ENCODE measurements around the gene GUCD1. TPM values are rescaled to one million over a fixed set of nuclear protein-coding genes. Genes with fewer than 3 reads are reported as not detected.

The GUCD1 gene
- total RNA-seq, 1 experiment from 2014 or later, result 48.7 TPM

DNA sequence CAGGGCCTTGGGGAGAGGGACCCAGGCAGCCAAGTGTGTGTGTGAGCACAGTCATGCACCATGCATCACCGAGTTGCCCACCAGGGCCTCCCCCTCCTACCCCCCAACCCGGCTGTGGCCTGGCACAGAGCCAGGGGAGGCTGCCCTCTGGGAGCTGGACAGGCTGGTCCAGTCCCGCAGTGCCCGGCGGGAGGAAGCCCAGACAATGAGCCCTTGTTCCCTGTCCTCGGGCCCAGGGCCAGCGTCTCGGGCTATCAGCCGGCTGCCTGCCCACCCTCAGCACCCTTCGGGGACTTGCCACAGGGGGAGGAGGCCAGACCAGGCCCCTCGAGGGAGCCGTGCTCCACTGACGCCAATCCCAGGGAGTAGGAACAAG is 33.4 kb upstream of the GUCD1 start:
- Histone ChIP-seq H3K79me2 (ENCODE audit: insufficient read depth, low read length) (no peaks in the 10 kb centered on the region), H3K36me3 (ENCODE audit: control insufficient read depth in 1 of 2, insufficient read depth in 2 of 2, low read length in 2 of 2) (no peaks in the 10 kb centered on the region), H3K27ac (ENCODE audit: low read depth, low read length) (no peak overlapping the region), H3K9me2 (ENCODE audit: insufficient read depth) (no peaks in the 10 kb centered on the region), H4K20me1 (ENCODE audit: insufficient read depth) (no peaks in the 10 kb centered on the region), H3K9me3 (ENCODE audit: control insufficient read depth in 1 of 2, insufficient read depth in 1 of 2, low read depth in 1 of 2, low read length in 2 of 2) (no peaks in the 10 kb centered on the region), H3K4me3 (replicated peaks in 1 of 2; ENCODE audit: low read depth in 1 of 2, low read length in 2 of 2) (no peak overlapping the region), H3K9ac (ENCODE audit: low read length) (no peak overlapping the region), H3K4me1 (ENCODE audit: control insufficient read depth in 1 of 2, insufficient read depth in 2 of 2, low read length in 2 of 2) (peaks cover 3 to 12% of the 10 kb centered on the region in 2 experiments), H3K4me2 (ENCODE audit: low read length) (no peak overlapping the region), H3K27me3 (ENCODE audit: insufficient read depth, low read length) (no peaks in the 10 kb centered on the region), H2AFZ (ENCODE audit: low read depth, low read length, poor library complexity, severe bottlenecking) (no peak overlapping the region)
- DNase-seq (ENCODE audit: low read depth, low spot score) (no peak), ATAC-seq (no peak)
- POLR2A ChIA-PET, result no interaction called here
- RAD21 ChIA-PET (ENCODE audit: low non-redundant PET in 1 of 2, low total read pairs in 2 of 2, uncharacterized antibody in 2 of 2, unreplicated experiment in 2 of 2), result no interaction called here
- no TSS peak for BruUV-seq (replicated peaks)
- intact Hi-C loops (cut with micrococcal nuclease), result no loop called here
- TF ChIP-seq, protein P1, sequence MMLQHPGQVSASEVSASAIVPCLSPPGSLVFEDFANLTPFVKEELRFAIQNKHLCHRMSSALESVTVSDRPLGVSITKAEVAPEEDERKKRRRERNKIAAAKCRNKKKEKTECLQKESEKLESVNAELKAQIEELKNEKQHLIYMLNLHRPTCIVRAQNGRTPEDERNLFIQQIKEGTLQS (IDR thresholded peaks at IDR 0.05), result no peak
- TF ChIP-seq CEBPB (IDR thresholded peaks at IDR 0.05; ENCODE audit: low read depth), result no peak
- no peak for TF ChIP-seq FOSL1 (IDR thresholded peaks at IDR 0.05; ENCODE audit: low read depth)
- no peak for TF ChIP-seq POLR2AphosphoS5 (IDR thresholded peaks at IDR 0.05; ENCODE audit: low read depth, low read length)
- CTCF ChIA-PET, result no interaction called here

GRCh38 chr22:24587948-24588347 is 33.0 kb upstream of the GUCD1 start:
- no peak overlapping the region for H3K27ac ChIP-seq (ENCODE audit: low read depth, low read length)
- no peaks in the 10 kb centered on the region for H3K9me2 ChIP-seq (ENCODE audit: insufficient read depth)
- RAD21 ChIA-PET (ENCODE audit: low non-redundant PET in 1 of 2, low total read pairs in 2 of 2, uncharacterized antibody in 2 of 2, unreplicated experiment in 2 of 2), result no interaction called here
- POLR2A ChIA-PET, result no interaction called here
- H3K9ac ChIP-seq (ENCODE audit: low read length), result no peak overlapping the region
- no peaks in the 10 kb centered on the region for H4K20me1 ChIP-seq (ENCODE audit: insufficient read depth)
- TF ChIP-seq SIN3A (IDR thresholded peaks at IDR 0.05; ENCODE audit: low read depth) (no peak), POLR2AphosphoS5 (IDR thresholded peaks at IDR 0.05; ENCODE audit: low read depth, low read length) (no peak), MAX (IDR thresholded peaks at IDR 0.05) (no peak), ELF1 (IDR thresholded peaks at IDR 0.05; ENCODE audit: borderline replicate concordance, low read depth) (no peak), SP1 (IDR thresholded peaks at IDR 0.05; ENCODE audit: low read depth) (no peak), ZNF274 (IDR thresholded peaks at IDR 0.05; ENCODE audit: low read depth, low read length) (no peak), EGR1 (IDR thresholded peaks at IDR 0.05; ENCODE audit: low read depth) (no peak), ZFX (IDR thresholded peaks at IDR 0.05) (no peak), EZH2 (IDR thresholded peaks at IDR 0.05) (no peak)
- TF ChIP-seq, protein P2, sequence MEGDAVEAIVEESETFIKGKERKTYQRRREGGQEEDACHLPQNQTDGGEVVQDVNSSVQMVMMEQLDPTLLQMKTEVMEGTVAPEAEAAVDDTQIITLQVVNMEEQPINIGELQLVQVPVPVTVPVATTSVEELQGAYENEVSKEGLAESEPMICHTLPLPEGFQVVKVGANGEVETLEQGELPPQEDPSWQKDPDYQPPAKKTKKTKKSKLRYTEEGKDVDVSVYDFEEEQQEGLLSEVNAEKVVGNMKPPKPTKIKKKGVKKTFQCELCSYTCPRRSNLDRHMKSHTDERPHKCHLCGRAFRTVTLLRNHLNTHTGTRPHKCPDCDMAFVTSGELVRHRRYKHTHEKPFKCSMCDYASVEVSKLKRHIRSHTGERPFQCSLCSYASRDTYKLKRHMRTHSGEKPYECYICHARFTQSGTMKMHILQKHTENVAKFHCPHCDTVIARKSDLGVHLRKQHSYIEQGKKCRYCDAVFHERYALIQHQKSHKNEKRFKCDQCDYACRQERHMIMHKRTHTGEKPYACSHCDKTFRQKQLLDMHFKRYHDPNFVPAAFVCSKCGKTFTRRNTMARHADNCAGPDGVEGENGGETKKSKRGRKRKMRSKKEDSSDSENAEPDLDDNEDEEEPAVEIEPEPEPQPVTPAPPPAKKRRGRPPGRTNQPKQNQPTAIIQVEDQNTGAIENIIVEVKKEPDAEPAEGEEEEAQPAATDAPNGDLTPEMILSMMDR (IDR thresholded peaks at IDR 0.05 in 2 of 3, conservative IDR thresholded peaks at IDR 0.05 in 1 of 3; ENCODE audit: borderline replicate concordance in 1 of 3, insufficient read depth in 1 of 3, low read depth in 2 of 3, low read length in 2 of 3), result no peak
- H2AFZ ChIP-seq (ENCODE audit: low read depth, low read length, poor library complexity, severe bottlenecking), result no peak overlapping the region
- CTCF ChIA-PET, result no interaction called here
- no peak overlapping the region for H3K4me2 ChIP-seq (ENCODE audit: low read length)
- H3K4me1 ChIP-seq (ENCODE audit: control insufficient read depth in 1 of 2, insufficient read depth in 2 of 2, low read length in 2 of 2), result peaks cover 0 to 8% of the 10 kb centered on the region in 2 experiments; a peak in 1 of 4 replicates
- no peaks in the 10 kb centered on the region for H3K27me3 ChIP-seq (ENCODE audit: insufficient read depth, low read length)
- ATAC-seq, result no peak
- no TSS peak for BruUV-seq (replicated peaks)
- intact Hi-C loops (cut with micrococcal nuclease), result no loop called here
- no peaks in the 10 kb centered on the region for H3K79me2 ChIP-seq (ENCODE audit: insufficient read depth, low read length)
- no peaks in the 10 kb centered on the region for H3K36me3 ChIP-seq (ENCODE audit: control insufficient read depth in 1 of 2, insufficient read depth in 2 of 2, low read length in 2 of 2)
- DNase-seq (ENCODE audit: low read depth, low spot score), result no peak
- H3K9me3 ChIP-seq (ENCODE audit: control insufficient read depth in 1 of 2, insufficient read depth in 1 of 2, low read depth in 1 of 2, low read length in 2 of 2), result no peaks in the 10 kb centered on the region
- H3K4me3 ChIP-seq (replicated peaks in 1 of 2; ENCODE audit: low read depth in 1 of 2, low read length in 2 of 2), result no peak overlapping the region
